GM21529 (cell line): Measurements from ENCODE around the gene HIPK4.

Experiments
- ATAC-seq: cut with Tn5 transposase; IDR thresholded peaks from one replicate; pipeline ENCODE4 v1.9.1; 2021; ENCODE audit not compliant: unreplicated experiment

Gene HIPK4

GRCh38 chr19:40367577-40368434, 22.2 kb downstream of the HIPK4 start:
- ATAC-seq = no peak

GRCh38 chr19:40366697-40367561, 23.1 kb downstream of the HIPK4 start:
- ATAC-seq = no peak

- no peak for ATAC-seq
Measured at GRCh38 chr19:40365613-40366401, 24.2 kb downstream of the HIPK4 start.

- no peak for ATAC-seq
Measured at GRCh38 chr19:40365010-40365409, 25.0 kb downstream of the HIPK4 start.

- no peak for ATAC-seq
Measured at GRCh38 chr19:40363069-40363468, 26.9 kb downstream of the HIPK4 start.

- ATAC-seq = no peak
Measured at GRCh38 chr19:40362160-40362559, 27.8 kb downstream of the HIPK4 start.

- ATAC-seq = no peak
Measured at GRCh38 chr19:40360708-40361241, 29.2 kb downstream of the HIPK4 start.

GRCh38 chr19:40360020-40360707, 29.8 kb downstream of the HIPK4 start:
- no peak for ATAC-seq

- no peak for ATAC-seq
Measured at GRCh38 chr19:40358773-40359172, 31.2 kb downstream of the HIPK4 start.

GRCh38 chr19:40357640-40358039, 32.3 kb downstream of the HIPK4 start:
- ATAC-seq = no peak

GRCh38 chr19:40356681-40357595, 33.0 kb downstream of the HIPK4 start:
- ATAC-seq = no peak

- no peak for ATAC-seq
Measured at GRCh38 chr19:40355975-40356680, 33.9 kb downstream of the HIPK4 start.

GRCh38 chr19:40348961-40349507, 40.9 kb downstream of the HIPK4 start:
- ATAC-seq = no peak

GRCh38 chr19:40348125-40348913, 41.7 kb downstream of the HIPK4 start, which contains the start of the genes C19orf47 and PLD3:
TSS of gene C19orf47 (minus strand) at chr19:40348397. CDS start at chr19:40341857, 6,540 bp downstream.
TSS of gene PLD3 (plus strand) at chr19:40348695. CDS start at chr19:40366484, 17,789 bp downstream.
- peak; percentile 89 for ATAC-seq

- no peak for ATAC-seq
Measured at GRCh38 chr19:40344422-40344821, 45.6 kb downstream of the HIPK4 start.

- ATAC-seq = no peak
Measured at GRCh38 chr19:40342644-40343311, 47.2 kb downstream of the HIPK4 start.
